ENCODE data around the gene THSD7A. TPM values are rescaled to one million over a fixed set of nuclear protein-coding genes. Genes with fewer than 3 reads are reported as not detected.
A peak's percentile ranks its signal among the peaks of the same experiment; 100 is the strongest.

Gene THSD7A
- total RNA-seq, 1 experiment from 2014 or later: not detected

GRCh38 chr7:11754123-11754522 is 77.9 kb downstream of the THSD7A start:
- Mint-ChIP-seq H3K27ac (ENCODE audit: low read depth, unreplicated experiment) (no peak overlapping the region), H3K36me3 (ENCODE audit: insufficient read depth, unreplicated experiment) (no peaks in the 10 kb centered on the region), H3K9me3 (ENCODE audit: unreplicated experiment) (no peaks in the 10 kb centered on the region), H3K27me3 (ENCODE audit: insufficient read depth, unreplicated experiment) (no peaks in the 10 kb centered on the region), H3K4me3 (ENCODE audit: unreplicated experiment) (no peak overlapping the region), H3K4me1 (ENCODE audit: insufficient read depth, unreplicated experiment) (no peaks in the 10 kb centered on the region)
- POLR2A ChIA-PET: no interaction called here
- intact Hi-C loops (cut with micrococcal nuclease): no loop called here
- CTCF ChIA-PET: no interaction called here
- TF ChIP-seq, protein P1, sequence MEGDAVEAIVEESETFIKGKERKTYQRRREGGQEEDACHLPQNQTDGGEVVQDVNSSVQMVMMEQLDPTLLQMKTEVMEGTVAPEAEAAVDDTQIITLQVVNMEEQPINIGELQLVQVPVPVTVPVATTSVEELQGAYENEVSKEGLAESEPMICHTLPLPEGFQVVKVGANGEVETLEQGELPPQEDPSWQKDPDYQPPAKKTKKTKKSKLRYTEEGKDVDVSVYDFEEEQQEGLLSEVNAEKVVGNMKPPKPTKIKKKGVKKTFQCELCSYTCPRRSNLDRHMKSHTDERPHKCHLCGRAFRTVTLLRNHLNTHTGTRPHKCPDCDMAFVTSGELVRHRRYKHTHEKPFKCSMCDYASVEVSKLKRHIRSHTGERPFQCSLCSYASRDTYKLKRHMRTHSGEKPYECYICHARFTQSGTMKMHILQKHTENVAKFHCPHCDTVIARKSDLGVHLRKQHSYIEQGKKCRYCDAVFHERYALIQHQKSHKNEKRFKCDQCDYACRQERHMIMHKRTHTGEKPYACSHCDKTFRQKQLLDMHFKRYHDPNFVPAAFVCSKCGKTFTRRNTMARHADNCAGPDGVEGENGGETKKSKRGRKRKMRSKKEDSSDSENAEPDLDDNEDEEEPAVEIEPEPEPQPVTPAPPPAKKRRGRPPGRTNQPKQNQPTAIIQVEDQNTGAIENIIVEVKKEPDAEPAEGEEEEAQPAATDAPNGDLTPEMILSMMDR (IDR thresholded peaks at IDR 0.05; ENCODE audit: unreplicated experiment): no peak
- no peak for DNase-seq (ENCODE audit: unreplicated experiment)
- BruUV-seq (replicated peaks): no TSS peak

GRCh38 chr7:11753433-11753832 is 78.6 kb downstream of the THSD7A start:
- no peaks in the 10 kb centered on the region for H3K4me1 Mint-ChIP-seq (ENCODE audit: insufficient read depth, unreplicated experiment)
- no peaks in the 10 kb centered on the region for H3K27me3 Mint-ChIP-seq (ENCODE audit: insufficient read depth, unreplicated experiment)
- H3K4me3 Mint-ChIP-seq (ENCODE audit: unreplicated experiment): no peak overlapping the region
- DNase-seq (ENCODE audit: unreplicated experiment): no peak
- CTCF ChIA-PET: no interaction called here
- no peaks in the 10 kb centered on the region for H3K9me3 Mint-ChIP-seq (ENCODE audit: unreplicated experiment)
- POLR2A ChIA-PET: no interaction called here
- intact Hi-C loops (cut with micrococcal nuclease): no loop called here
- no TSS peak for BruUV-seq (replicated peaks)
- H3K36me3 Mint-ChIP-seq (ENCODE audit: insufficient read depth, unreplicated experiment): no peaks in the 10 kb centered on the region
- no peak overlapping the region for H3K27ac Mint-ChIP-seq (ENCODE audit: low read depth, unreplicated experiment)
- TF ChIP-seq, protein P1 (IDR thresholded peaks at IDR 0.05; ENCODE audit: unreplicated experiment): no peak

- intact Hi-C loops (cut with micrococcal nuclease): no loop called here
- H3K4me1 Mint-ChIP-seq (ENCODE audit: insufficient read depth, unreplicated experiment): no peaks in the 10 kb centered on the region
- no peaks in the 10 kb centered on the region for H3K27me3 Mint-ChIP-seq (ENCODE audit: insufficient read depth, unreplicated experiment)
- ChIA-PET CTCF (interaction anchor here (0.6 kb wide), 1 partner anchor 1836 kb away, joined by 3 read pairs; no protein-coding TSS in a partner anchor), POLR2A (interaction anchor here (1.0 kb wide), 1 partner anchor 159 kb away, joined by 3 read pairs; no protein-coding TSS in a partner anchor)
- no peak for DNase-seq (ENCODE audit: unreplicated experiment)
- TF ChIP-seq, protein P1 (IDR thresholded peaks at IDR 0.05; ENCODE audit: unreplicated experiment): no peak
- no peak overlapping the region for H3K27ac Mint-ChIP-seq (ENCODE audit: low read depth, unreplicated experiment)
- BruUV-seq (replicated peaks): no TSS peak
- H3K4me3 Mint-ChIP-seq (ENCODE audit: unreplicated experiment): no peak overlapping the region
- H3K36me3 Mint-ChIP-seq (ENCODE audit: insufficient read depth, unreplicated experiment): no peaks in the 10 kb centered on the region
- H3K9me3 Mint-ChIP-seq (ENCODE audit: unreplicated experiment): no peaks in the 10 kb centered on the region
Observed at GRCh38 chr7:11751807-11752389, 80.1 kb downstream of the THSD7A start.

DNA sequence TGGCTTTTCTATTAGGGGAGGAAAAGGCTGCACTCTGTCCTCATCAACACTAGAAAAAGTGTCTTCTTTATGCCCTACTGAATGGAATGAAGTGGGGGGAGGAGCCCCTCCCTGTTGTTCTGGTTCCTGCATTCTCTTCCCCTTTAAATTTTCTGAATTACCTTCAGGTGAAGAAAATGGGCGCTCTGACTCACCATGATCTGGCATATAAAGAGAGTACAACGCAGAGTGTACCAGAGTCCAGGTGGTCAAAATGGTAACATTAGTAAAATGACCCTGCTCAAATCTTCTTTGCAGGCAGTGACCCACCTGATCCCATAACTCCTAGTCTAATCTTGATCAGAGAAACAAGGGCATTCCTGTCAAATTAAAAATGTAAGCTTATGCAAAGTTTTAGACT is 80.7 kb downstream of the THSD7A start:
- peak; percentile 8 for DNase-seq (ENCODE audit: unreplicated experiment)

More for the DNA sequence above, 80.7 kb downstream of the THSD7A start:
- no peaks in the 10 kb centered on the region for H3K27me3 Mint-ChIP-seq (ENCODE audit: insufficient read depth, unreplicated experiment)
- no TSS peak for BruUV-seq (replicated peaks)
- ChIA-PET CTCF (interaction anchor here (0.6 kb wide), 1 partner anchor 1837 kb away, joined by 3 read pairs; no protein-coding TSS in a partner anchor), POLR2A (no interaction called here)
- TF ChIP-seq, protein P1 (IDR thresholded peaks at IDR 0.05; ENCODE audit: unreplicated experiment): no peak
- no peaks in the 10 kb centered on the region for H3K36me3 Mint-ChIP-seq (ENCODE audit: insufficient read depth, unreplicated experiment)
- intact Hi-C loops (cut with micrococcal nuclease): no loop called here
- no peaks in the 10 kb centered on the region for H3K4me1 Mint-ChIP-seq (ENCODE audit: insufficient read depth, unreplicated experiment)
- no peaks in the 10 kb centered on the region for H3K9me3 Mint-ChIP-seq (ENCODE audit: unreplicated experiment)
- no peak overlapping the region for H3K27ac Mint-ChIP-seq (ENCODE audit: low read depth, unreplicated experiment)
- no peak overlapping the region for H3K4me3 Mint-ChIP-seq (ENCODE audit: unreplicated experiment)

Data from MCF 10A (cell line).